SHP77 (cell line): ENCODE results near the gene MEGF11.

Experiments
- DNase-seq, 2 experiments: peaks; one replicate each; lab custom pipeline; 2025; lab: John Stamatoyannopoulos, UW

The MEGF11 gene

GRCh38 chr15:65970937-65971740, 282.4 kb downstream of the MEGF11 start:
- DNase-seq = no peak

GRCh38 chr15:65969865-65970816, 283.4 kb downstream of the MEGF11 start:
- no peak for DNase-seq

- DNase-seq = no peak
These were observed 285.0 kb downstream of the MEGF11 start for GRCh38 chr15:65968511-65968910.

GRCh38 chr15:65964792-65965433, 288.6 kb downstream of the MEGF11 start:
- DNase-seq = no peak

GRCh38 chr15:65963911-65964482, 289.6 kb downstream of the MEGF11 start:
- DNase-seq = no peak

- no peak for DNase-seq
These were observed 290.2 kb downstream of the MEGF11 start for GRCh38 chr15:65963358-65963757.

GRCh38 chr15:65962187-65962586, 291.4 kb downstream of the MEGF11 start:
- no peak for DNase-seq

GRCh38 chr15:65960586-65960985, 293.0 kb downstream of the MEGF11 start:
- DNase-seq = peak in 1 of 2 experiments; percentile 40

GRCh38 chr15:65958835-65959234, 294.7 kb downstream of the MEGF11 start:
- DNase-seq = no peak

GRCh38 chr15:65957451-65957850, 296.1 kb downstream of the MEGF11 start:
- DNase-seq = peak; percentile 95 to 96

- DNase-seq = no peak
These were observed 296.7 kb downstream of the MEGF11 start for GRCh38 chr15:65956899-65957298.

- no peak for DNase-seq
These were observed 297.2 kb downstream of the MEGF11 start for GRCh38 chr15:65956307-65956706.

- peak; percentile 78 to 87 for DNase-seq
These were observed 299.2 kb downstream of the MEGF11 start for GRCh38 chr15:65954289-65954741.

- DNase-seq = no peak
These were observed 299.9 kb downstream of the MEGF11 start for GRCh38 chr15:65953622-65954021.

GRCh38 chr15:65952391-65953053, 301.0 kb downstream of the MEGF11 start:
- no peak for DNase-seq

- no peak for DNase-seq
These were observed 302.5 kb downstream of the MEGF11 start for GRCh38 chr15:65951007-65951406.

- no peak for DNase-seq
These were observed 304.1 kb downstream of the MEGF11 start for GRCh38 chr15:65949491-65949890.

GRCh38 chr15:65949011-65949410, 304.5 kb downstream of the MEGF11 start:
- DNase-seq = no peak

GRCh38 chr15:65948383-65948782, 305.2 kb downstream of the MEGF11 start:
- no peak for DNase-seq

- no peak for DNase-seq
These were observed 306.5 kb downstream of the MEGF11 start for GRCh38 chr15:65947041-65947440.

- DNase-seq = no peak
These were observed 307.9 kb downstream of the MEGF11 start for GRCh38 chr15:65945616-65946015.
